Activated CD4-positive, alpha-beta T cell treated with anti-CD3 and anti-CD28 coated beads for 1 hour (primary cell): Measurements from ENCODE around the gene GRXCR1.

Experiments used
- DNase-seq: peaks from one replicate; pipeline ENCODE4 v3.0.0-alpha.2; 2020

Gene GRXCR1

DNA sequence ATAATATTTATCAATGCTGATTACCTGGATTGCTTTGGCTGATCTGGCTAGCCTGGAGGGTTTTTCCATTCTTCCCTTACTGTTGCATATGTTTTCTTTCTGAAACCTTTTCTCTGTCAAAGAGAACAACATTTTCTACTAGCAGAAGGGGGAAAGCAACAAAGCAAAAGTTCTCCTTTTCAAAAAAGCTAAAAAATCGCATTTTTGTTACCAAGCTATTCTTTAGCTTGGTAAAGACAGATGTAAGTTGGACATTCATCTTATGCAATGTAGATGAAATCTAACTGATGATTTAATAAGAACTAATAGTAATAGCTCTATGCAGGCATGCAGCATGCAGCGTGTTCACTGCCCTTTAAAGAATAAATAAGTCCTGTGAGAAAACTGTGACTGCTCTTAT lies at the start of gene GRXCR1:
Gene GRXCR1, plus strand, starts transcription at position 301 of the 400 bp plus-strand sequence. CDS start 554 bp downstream, outside the sequence.
- no peak for DNase-seq

DNA sequence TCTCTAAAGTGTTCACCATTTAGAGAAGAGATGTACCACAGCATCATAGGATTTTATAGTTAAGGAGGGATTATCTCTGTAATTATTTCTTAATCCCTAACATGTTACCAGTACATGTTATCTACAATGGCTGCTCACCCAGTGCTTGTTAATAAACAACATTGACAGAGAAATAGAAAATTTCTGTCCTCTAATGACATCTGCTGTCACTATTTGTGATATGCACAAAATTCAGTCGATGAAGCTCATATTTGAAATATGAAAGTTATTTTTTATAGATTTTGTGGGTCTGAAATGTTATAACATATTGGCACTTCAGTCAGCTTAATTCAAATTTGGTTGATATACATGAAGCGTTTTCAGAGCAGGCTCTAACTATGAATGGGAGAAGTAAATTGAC lies 48.8 kb upstream of the GRXCR1 start:
- DNase-seq, result no peak

DNA sequence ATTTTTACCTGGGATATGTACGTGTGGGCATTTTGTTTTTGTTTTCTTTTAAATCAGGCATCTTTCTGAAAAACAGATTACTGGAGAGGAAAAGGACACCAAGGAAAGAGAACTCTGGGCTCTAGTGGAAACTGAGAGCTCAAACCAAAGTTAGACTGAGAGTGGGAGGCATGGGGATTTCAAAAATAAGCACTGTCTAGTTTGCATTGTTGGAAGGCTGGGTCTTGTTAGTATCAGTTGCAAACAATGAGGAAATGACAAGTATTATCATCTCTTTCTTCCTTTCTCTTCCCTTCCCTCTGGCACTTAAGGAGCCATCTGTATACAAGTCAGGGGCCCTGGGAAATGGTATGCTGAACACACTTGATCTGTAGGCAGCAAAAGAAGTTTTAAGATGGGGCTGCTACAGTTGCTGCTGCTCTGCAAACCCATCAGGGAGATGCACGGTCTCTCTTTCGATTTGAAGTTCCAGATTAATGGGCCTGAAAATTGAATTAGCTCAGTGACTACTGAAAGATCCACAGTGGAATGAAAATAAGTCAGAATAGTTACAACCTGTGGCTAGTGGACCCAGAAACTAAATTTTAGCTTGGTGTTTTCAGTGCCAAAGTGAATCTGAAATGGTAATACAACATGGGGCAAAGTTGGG lies 48.0 kb upstream of the GRXCR1 start:
- no peak for DNase-seq

DNA sequence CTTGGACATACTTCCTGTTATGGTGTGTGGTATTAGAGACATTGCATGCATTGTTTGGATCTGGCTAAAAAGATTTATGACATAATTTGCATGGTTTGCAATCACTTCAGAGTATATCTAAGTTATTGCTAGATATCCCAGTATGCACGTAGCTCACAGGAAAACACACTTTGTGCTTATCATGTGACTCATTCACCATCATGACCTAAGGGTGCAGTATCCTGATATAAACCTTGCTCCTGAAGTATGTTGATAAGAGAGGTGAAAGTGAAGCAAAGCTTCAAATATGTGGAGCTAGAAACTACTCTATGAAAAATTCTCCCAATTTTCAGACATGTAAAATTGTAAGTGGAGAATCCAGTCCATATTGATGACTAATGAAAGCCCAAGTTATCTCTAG lies 46.9 kb upstream of the GRXCR1 start:
- no peak for DNase-seq

DNA sequence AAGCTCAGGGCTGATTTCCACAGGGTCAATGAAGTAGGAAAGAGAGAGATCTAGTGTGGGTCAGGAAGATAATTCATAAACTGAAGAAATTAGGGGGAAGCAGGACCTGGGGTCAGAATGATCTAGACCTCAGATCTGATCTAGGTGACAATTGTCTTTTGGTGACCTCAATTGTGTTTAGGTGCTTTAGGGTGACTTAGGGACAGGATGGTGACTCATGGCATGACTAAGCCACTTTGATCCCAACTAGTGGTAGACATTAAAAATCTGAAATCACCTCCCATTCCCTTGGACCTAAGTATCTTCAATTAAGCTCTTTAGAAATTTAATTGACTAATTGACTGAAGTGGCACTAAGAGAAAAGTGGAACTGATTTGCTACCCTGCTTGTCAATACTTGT lies 36.7 kb upstream of the GRXCR1 start:
- DNase-seq, result no peak

DNA sequence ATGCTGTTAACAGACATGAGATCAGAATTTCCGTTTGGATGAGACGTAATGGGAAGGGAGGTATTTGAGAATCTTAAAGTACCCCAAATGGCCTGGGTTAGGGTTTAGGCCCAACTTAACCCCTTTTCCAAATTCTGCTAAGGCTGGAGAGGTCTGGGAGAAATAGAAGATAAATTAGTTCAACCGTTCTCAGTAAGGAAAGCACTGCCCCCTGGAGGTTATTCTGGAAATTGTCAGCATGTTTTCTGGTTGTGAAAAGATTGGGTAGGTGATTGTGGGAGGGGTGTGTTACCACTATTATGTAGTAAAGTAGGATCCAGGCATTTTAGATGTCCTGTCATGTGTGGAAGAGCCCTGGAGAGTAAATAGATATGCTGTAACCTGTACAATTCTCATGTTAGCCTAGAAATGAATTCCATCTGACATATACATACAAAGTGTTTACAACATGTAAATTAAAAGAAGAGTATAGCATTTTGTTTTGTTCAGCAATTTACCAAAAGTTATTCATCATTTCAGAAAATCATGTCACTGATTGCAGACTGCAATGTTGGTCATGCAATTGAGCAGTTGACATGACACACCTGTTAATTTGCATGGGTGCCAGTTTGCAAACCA lies 26.8 kb upstream of the GRXCR1 start:
- DNase-seq, result no peak

DNA sequence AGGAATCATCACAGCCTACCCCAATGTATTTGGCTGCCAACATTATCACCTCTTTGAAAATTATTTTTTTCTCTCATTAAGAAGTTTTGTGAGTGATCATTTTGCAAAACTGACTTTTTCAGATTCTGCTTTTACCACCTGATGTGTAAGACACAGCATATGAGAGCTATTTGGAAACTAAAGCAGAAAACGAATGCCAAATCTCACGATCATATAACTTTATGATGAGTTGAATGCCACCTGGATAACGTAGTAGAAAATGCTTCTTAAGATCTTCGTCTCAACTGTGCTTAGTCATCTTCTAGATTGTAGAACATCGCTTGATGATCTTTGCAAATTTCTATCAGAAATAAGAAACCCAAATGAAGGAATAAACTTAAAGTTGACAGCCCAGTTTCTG lies 21.3 kb upstream of the GRXCR1 start:
- DNase-seq, result no peak

DNA sequence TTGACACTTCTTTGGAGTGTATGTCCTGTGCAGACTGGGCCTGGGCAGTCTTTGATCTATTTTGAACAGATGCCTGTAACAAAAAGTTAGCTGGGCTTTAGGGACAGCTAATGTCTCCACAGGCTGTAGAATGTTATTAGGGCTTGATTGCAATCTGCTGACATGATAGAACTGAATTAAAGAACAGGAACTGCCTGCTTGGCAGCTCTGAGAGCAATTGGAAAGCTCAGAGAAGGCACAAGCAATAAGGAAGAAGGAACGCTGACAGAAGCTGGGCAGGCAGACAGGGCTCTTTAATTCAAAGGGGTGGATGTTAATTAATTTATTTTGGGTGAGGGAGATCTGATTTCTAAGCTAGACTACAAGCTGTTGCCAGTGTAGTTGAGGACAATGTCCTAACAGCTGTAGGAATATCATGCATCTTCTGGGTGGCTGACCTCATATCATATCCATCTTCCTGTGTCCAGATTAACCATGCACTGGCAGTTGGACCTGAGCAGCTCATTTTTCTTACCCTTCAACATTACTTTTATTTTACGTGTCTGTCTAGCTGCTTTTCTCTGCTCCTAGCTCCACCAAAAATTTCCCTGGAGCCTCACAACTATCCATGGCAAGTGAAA lies 20.7 kb upstream of the GRXCR1 start:
- no peak for DNase-seq

DNA sequence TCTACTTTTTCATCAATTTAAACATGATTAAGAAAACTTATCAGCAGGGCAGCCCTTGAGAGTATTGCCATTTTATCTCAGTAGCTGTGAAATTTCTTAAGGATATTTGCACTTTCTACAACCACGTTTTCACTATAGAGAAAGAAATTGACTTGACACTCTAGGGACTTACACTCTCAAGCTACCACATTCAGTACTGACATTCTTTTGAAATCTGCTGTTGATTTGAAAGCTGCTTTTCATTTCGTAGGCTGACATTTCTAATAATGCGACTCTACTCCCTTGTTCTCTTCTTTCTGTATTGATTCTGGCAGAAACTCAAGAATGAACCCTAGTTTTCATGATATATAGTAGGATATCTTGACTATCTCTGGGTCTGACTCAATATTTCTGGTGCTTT lies 13.7 kb upstream of the GRXCR1 start:
- DNase-seq, result no peak

DNA sequence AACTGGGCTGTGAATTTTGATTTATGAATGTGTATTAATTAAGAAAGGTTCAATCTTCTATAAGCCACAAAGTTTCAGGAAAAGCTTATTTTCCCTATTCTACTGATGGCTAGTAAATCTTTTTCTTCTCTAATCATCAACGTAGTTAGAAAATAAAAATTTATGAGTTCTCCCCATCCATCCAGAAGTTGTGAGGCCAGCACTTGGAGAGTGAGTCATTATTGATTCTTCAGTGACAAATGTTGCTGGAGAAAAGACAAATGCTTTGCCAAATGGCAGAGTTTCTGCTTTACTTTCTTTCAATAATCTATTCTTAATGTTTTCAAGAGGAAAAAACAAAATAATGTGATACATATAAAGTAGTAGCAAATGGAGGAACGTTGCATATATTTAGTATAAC lies 11.3 kb upstream of the GRXCR1 start:
- no peak for DNase-seq

DNA sequence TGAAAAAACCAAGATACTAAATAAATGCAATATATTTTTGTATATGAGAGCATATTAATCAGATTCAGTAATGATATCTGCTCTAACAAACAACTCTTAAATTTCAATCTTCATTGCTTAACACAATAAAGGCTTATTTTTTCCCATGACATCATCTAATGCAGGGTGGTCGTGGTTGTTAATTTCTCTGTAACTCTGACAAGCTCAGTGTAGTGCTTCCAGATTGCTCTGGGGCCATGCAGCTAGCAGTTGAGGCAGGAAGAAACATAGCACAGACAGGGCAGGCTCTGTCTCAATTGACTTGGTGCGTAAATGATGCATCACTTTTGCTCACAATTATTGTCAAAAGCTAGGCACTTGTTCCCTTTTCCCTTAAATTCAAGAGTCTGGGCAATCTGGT lies 869 bp upstream of the GRXCR1 start:
- no peak for DNase-seq

DNA sequence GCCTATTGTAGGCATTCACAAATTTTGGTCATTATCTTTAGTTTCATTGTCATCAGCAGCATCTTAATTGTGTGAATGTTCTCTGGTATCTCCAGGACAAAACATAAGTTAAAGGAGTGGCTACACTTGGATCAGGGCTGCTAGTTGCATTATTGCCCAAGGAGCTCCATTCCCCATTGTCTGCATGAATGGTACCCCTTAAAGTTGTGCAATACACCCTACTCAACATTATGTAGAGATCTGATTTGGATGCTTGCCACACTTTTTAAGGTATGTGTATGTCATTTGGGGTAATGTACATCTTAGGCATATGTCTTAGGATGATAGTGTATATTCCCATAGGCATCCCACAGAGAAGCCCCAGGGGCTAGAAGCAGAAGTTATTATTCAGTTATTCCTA lies 2.9 kb downstream of the GRXCR1 start:
- no peak for DNase-seq

DNA sequence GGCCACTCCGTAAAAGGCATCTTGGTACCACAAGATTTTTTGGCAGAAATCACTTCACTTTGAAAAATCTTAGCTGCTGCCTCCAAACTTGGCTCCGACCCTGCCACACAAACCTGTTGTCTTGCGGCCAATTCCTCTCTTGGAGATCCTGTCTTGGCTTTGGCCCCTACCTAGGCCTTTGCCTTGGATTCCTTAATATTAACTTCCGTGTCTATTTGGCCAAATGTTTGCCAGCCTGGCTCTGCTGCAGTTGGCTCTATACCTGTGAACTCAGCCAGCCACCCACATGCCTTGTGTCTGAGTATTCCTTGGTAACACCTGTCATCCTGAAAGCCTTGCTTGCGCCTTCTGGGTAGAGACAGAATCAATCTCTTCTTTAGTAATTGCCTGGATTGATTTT lies 12.5 kb downstream of the GRXCR1 start:
- DNase-seq, result no peak

DNA sequence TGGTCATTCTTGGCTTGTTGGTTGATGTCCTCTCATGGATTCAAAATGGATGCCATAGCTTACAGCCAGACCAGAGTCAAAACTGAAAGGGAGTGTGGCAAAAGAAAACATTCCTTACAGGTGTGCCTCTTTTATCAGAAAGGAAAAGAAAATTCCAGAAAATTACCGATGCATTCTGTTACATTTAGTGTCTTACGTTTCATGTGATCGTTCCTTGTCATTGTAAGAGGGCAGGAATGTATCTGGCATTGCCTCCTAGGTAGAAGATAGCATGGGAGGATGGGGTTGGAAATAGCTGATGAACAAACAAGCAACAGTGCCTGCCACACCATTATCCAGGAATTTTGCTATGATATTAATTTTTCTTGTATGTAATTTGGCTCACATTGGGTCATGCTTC lies 13.1 kb downstream of the GRXCR1 start:
- DNase-seq, result no peak

DNA sequence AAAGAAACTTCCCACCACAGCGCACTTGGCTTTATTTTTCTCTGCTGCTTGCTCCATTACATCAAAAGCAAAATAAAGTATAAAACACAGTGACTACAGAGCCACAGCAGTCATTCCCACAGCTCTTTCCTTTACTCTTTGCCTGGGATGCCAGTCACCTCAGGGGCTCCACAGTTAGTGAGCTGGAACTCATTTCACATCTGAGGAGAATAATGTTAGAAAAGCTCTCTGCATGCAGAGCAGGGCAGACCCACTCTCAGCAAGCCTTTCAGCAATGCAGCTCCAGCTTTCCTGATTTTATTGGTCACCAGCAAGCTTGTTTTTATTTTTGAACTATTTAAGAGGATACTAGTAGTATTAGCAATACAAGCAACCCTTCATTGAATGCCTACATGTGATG lies 13.8 kb downstream of the GRXCR1 start:
- DNase-seq, result no peak

DNA sequence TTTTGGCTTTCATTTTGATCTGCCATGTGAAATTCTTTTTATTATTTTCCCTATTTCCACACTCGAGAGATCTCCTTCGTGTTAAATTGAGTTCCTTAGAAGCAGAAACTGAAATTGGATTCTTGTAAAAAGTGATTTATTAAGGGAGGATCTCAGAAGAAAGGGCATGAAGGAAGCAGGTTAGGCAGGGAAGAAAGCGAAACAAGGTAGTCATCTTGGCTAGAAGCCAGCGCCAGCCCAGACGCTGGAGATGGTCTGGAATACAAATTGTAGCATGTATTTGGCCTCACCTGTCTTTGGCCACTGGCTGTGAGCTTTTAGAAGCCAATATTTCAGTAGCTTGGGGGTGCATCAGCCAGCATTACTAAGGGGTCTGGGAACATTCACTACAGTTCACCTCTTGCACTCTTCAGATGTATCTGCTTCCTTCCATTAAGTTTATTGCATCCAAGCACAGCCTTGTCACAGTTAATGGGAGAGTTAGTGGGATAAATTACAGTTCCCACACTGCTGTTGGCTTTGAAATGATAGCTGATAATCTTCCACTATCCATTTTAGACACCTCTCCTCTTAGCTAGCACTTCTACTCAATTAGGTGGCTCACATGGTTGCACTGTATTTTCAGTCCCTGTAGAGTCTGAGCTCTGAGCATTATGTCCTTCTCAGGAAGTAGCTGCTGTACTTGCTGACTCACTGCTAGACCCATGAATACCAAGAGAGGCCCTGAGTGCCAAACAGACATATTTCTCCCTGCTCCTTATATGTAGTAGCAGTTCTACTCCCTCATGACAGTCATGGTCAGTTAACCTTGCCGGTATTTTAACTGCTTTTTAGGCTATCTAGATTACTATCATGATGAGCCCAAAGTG lies 14.6 kb downstream of the GRXCR1 start:
- DNase-seq, result no peak

DNA sequence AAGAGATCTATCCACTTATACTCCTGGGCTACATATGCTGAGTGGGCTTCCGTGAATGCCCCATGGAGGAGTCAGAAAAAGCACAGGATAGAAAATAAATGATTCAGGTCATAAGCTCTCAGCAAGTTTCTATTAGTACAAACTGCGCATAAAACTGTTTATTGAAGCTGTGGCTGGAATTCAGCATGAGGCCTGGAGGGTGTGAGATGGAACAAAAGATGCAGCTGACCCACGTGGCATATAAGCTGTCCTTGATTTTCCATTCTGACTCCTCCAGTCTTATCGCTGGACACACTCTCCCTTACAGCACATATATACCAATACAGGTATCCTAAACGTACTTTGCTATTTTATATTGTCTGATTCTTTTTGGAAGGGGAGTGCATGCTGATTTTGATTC lies 17.9 kb downstream of the GRXCR1 start:
- no peak for DNase-seq

DNA sequence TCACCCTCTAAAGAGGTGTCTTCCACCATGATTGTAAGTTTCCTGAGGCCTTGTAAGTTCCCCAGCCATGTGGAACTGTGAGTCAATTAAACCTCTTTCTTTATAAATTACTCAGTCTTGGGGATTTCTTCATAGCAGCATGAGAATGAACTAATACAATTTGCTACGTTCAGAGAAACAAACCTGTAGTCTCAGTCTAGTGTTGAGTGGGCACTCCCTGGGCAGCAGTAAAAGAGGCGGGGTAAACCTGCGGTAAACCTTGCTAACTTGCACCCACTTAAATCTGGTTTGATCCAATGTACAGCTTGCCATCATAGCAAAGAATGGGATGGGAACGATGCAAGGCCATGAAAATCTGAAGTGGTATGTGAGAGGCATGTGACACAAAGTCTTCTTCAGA lies 22.4 kb downstream of the GRXCR1 start:
- DNase-seq, result no peak

DNA sequence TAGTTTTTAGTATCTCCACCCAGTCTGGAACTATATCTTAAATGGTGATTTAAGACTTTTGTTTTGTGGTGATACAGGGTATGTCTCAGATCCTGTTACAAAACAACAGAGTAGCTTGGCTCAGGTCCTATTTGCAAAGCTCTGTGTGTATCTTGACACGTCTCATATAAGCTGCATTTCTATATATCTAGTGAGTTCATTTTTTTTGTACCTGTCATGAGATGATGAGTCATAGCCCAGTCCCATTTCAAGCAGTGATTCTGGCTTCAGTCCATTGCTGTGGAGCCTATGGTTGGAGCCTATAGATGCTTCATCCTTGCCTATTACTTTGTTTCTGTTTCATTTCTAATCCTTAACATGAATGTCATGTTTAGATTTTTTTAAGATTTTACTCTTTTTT lies 23.0 kb downstream of the GRXCR1 start:
- no peak for DNase-seq

DNA sequence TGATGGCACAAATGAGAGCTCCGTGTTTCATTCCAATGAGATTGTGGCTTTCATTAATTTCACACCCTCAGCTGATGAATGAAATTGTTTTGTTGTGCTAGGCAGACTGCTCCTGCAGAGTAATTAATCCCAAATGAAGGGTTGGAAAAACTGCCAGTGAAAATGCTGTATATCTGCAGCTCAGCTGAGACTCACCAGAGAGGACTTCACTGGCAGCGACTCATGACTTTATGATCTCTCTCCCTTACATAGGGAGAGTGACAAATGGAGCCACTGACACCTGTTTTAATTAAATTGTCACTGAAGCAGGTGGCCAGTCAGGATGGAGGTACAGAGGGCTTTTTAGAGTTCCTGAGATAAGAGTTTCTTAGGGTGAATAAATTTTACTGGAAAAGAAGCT lies 24.8 kb downstream of the GRXCR1 start:
- DNase-seq, result no peak

DNA sequence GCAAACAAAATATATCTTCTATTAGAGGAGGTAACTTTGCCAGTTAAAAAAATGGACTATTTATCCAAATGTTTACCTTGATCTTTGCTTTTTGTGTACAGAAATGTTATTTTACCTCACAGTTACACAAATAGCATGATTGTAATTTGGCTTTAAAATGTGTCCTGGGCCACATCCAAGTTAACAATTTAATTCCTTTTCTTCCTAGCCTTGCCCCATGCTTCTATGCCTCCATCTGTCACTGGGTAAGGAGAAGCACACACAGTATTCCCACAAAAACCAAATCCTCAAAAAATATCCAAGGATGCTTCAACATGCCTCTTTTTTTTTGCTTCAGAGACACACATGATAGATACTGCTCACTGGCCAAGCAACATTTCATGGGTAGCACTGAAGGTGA lies 30.9 kb downstream of the GRXCR1 start:
- no peak for DNase-seq

DNA sequence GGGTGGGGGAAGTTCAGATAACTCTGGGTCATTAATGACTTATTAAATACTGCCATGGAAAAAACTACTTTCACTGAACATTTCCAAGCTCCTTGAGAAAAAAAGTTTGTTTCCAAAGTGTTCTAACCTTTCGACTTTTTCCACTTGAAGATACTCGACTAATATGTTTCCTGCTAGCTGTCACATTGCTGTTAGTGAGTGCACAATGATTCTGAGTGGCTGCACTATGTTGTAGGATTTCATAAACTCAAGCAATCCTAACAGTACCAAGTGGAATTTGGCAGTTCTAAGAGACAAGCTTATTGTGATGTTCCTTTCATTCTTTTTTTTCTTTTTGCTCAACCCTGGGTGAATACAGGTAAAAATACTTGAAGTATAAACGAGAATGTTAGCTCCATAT lies 33.4 kb downstream of the GRXCR1 start:
- DNase-seq, result no peak

DNA sequence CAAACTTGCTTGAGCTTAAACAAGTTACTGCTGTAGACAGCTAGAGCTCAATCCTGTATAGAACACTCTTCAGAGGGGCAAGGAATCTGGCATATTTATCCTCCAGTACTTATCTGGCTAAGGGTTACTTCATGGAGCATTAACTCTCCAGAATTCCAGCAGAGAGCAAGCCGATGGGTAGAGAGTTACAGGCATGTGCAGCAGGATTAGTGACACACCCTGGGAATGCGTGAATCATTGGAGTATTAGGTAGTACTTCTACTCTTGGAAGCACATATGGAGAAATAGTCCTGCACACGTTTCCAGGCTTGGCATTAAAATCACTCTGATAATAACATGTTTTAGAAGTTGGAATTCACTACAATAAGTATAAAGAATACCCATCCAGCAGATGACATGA lies 35.4 kb downstream of the GRXCR1 start:
- DNase-seq, result no peak

DNA sequence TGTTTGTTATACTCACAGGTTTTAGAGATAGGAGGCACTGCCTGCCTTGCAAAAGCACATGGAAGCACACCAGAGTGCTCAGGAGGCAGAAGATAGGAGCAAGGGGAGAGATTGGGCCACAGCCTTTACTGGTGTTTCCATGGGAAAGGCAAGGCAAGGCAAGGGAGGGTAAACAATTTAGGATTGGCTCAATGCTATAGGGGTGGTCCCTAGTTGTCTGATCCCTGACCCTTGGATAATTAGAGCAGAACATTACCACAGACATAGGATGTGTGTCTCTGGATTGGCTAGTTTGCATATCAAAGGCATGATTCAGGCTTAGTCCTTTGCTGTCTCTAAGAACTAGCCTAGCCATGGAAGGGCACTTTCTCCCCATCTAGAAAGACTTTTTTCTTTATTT lies 36.1 kb downstream of the GRXCR1 start:
- no peak for DNase-seq
